GM19025 (cell line): ENCODE measurements around the gene MTCH1.

Experiments
- ATAC-seq: cut with Tn5 transposase; IDR thresholded peaks from one replicate; pipeline ENCODE4 v1.9.1; 2021; ENCODE audit warnings: mild to moderate bottlenecking, low read depth, moderate library complexity; ENCODE audit not compliant: unreplicated experiment

MTCH1 gene

DNA sequence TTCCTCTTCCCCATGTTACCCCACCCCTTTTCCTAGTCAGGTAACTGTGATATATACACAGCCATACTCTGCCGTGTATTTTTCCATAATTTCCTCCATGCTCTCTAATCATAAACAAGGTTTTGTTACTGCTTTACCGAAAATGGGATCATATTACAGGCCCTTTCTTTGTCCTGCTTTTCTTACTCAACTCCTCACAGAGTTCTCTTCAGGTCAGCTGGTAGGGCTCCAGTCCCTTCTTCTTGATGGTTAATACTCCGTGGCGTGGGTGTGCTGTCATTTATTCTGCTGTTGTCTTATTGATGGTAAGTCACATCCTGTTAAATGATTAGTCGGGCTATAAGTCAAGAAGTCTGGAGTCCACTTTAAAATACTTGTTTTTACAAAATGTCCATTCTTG is 56.4 kb downstream of the MTCH1 start:
- no peak for ATAC-seq

DNA sequence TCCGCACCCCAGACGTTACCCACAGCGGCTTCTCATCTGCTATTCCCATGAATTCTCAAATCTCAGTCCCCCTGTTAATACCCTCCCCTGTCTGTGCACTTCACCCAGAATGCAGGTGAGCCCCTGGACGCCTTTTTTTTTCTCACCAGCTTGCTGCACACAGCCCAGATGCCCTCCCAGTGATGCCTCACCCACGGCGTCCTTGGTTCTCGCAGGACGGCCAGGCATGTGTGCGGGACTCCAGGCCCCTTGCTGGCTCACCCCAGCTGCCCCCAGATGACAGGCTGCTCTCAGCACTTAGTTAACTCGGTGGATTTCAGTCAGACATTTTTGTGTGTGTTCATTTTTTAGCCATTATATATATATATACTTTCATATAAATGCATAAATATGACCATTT is 56.8 kb downstream of the MTCH1 start:
- no peak for ATAC-seq

DNA sequence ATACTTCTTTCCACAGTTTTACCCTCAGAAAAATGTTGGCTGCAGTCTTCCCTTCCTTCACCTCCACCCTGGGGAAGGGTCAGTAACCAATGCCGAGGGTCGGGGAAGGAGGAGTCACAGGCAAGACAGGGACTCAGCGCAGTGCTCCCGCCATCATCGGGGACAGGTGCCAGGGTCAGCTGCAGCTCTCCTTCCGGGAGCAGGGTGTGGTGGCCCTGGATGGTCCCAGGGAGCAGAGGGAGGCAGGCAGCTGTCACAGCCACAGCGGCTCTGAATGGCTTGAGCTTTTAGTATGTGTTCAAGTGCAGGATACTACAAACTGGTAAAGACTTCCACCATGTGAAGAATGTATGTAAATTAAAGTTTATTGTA is 57.5 kb downstream of the MTCH1 start:
- no peak for ATAC-seq

DNA sequence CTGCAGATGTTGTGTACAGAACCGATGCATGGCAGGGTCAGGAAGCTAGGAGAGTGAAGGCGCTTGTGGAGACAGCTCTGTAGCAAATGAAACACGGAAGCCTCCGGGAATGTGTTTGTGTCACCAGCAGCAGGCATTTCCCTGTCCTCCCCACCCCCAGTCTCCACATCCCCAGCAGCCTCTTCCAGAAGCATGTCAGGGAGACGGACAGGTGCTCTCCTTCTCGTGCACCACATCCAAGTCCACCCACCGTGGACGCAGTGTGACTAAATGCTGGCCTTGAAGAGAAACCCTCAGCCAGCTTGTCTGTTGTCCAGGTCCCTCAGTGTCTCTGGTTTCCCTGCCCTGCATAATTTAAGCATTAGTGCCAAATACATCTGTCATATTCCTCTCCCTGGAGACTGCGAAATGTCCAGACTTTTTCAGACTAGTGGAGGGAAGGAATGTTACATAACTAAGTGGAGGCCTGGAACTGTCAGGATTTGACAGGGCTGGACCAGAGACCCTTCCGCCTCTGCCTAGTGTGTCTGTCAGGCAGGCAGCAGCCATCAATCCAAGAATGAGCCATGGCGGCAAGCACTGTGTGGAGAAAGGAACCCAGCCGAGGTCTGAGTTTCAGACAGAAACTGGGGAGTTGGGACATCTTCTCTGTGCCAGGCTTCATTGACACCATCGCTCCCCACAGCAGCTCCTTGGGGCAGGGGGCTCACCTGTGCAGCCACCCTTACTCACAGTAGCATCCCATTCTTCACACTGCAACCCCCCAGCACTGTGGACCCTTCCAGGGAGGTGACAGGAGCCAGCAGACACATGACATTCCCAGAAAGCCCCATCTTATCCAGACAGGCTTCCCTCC is 58.1 kb downstream of the MTCH1 start:
- ATAC-seq = no peak

DNA sequence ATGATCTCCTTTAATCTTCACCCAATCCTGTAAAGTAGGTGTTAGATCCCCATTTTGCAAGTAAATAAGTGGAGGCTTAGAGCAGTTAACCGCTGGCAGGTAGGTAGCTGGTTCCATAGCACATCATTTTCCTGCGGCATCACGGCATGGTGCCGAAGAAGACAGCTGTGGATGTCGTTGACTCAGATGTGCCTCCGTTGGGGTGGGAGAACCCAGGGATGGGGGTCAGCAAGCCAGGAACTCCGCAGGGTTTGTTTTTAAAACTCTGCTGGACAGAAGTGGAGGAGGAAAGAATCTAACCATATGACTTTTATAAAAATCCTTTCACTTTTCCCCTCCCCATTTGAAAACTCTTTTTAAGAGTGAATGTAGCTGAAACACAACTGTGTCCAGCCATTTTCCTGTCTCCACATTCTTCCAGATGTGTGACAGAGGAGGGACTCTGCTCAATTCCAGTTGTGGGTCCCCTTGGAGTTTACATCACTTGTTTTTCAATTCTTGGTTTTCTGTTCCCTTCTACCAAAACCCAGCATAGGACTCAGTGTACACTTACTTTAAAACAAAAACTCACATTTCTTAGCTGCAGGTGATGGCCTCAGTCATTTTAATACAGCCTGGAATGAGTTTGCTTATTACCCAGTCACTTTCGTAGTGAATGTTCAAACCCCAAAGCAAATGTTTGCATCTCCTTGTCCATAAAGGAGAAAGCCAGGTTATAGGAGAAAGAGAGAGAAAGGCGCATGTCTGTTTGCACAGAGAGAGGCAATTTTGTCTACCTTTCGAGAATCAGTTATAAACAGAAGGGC is 59.1 kb downstream of the MTCH1 start:
- ATAC-seq = no peak

DNA sequence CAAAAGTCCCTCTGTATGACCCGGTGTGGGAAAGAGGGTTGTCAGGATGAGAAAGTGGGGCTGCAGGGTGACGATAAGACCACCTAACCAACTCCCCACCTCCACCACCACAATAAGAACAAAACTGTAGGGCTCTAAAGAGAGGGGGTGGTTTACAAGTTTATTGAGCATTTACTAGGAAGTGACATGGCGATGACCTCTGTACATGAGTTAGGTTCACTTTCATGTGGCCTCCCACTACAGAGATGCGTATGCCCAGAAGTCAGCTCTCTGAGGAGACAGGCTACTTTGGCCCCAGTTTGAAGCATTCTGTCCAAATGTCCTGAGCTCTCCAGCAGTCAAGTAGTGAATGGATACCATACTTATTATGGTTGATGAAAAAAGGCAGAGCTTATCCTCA is 60.2 kb downstream of the MTCH1 start:
- no peak for ATAC-seq

DNA sequence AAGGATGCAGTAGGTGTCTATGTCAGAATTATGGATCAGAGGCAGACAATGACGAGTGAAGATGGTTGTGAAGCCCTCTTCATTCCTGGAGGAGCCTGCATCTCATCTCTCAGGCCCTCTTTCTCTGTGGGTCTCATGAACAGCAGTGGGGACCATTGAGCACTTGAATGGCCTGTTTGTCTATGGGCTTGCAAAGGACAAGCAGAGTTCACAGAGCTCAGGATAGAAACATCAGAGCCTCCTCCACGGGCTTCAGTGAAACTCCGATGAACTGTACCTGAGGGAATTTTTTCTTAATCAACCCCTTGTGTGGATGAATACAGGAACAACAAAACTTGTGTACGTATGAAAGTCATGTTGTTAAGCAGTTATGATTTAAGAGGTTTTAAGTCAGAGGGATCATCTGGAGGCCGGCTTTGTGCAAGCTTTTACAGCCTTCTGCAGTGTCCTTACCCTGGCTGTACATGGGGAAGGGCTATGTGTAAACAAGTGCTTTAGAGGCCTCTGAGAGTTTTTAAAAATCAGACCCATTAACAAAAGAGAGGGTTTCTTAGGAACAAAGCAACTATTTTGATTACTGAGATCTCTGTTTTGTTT is 61.1 kb downstream of the MTCH1 start:
- no peak for ATAC-seq

DNA sequence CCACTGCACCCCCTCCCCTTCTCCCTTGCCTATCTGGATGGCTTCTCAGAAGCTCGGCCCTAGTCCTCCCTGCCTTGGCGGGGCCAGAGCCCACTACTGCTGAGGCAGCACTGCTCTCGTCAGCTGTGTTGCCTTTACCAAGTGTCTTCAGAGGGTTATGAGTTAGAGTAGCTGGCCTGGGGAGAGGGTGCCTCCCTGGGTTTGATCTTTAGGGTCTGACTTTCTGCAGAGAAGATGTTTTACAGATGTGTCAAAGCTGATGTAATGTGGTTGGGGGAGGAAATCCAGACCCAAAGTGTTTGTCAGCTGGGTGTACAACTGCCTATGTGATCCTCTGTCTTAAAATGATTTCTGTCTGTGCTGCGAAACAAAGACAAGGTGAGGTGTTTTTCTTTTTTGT is 61.9 kb downstream of the MTCH1 start:
- no peak for ATAC-seq

DNA sequence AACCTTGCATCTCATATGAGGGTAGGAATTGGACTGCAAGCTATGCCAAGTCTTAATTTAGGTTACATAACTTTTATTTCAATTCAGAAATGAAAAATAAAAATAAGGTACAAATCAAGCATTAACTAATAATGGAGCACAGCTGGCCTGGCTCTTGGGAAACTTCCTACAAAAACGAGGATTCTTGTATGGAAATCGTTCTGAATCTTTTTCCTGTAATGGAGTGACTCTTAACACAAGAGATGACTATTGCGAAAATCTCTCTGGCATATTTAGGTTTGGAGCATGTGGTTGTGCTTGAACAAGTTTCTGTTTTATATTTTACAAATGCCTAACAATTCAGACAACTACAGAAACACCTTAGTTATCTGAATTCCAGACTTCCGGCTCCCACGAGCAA is 65.5 kb downstream of the MTCH1 start:
- ATAC-seq = no peak

- no peak for ATAC-seq
Measured at GRCh38 chr6:36920049-36920448, 65.9 kb downstream of the MTCH1 start.
